ENCODE measurements around the gene PAN3. TPM values are rescaled to one million over a fixed set of nuclear protein-coding genes. Genes with fewer than 3 reads are reported as not detected.

PAN3 gene
- total and polyA plus RNA-seq, 2 experiments from 2014 or later: 7.8 to 25.1 TPM

DNA sequence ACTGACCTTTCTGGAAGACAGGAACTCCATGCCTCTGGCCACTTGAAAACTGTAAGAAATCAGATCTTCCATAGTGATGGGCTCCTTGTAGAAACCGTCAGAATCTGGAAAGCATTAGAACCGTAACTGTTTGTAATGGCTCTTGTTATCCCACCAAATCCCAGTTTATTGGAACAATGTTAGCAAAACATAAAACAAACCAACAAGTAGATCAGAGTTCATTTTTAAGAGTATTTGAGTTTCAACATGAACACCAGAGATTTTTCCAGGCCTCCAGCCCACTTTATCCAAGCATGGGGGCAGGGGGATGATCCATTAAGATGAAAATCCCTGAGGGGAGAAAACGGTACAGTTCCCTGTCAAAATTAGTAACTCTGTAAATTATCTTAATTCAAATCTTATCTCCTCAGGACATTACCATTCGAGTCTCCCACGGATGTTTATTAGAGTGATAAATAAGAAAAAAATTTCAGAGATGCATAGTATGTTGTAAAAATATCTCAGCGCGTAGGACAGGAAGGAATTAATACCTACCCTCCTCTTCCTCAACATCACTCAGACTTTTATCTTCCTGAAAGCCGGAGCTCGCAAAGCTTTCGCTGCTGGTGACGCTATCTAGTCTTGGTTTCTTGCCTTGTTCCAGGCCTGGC is 184.0 kb downstream of the PAN3 start:
- TF ChIP-seq, protein P1, sequence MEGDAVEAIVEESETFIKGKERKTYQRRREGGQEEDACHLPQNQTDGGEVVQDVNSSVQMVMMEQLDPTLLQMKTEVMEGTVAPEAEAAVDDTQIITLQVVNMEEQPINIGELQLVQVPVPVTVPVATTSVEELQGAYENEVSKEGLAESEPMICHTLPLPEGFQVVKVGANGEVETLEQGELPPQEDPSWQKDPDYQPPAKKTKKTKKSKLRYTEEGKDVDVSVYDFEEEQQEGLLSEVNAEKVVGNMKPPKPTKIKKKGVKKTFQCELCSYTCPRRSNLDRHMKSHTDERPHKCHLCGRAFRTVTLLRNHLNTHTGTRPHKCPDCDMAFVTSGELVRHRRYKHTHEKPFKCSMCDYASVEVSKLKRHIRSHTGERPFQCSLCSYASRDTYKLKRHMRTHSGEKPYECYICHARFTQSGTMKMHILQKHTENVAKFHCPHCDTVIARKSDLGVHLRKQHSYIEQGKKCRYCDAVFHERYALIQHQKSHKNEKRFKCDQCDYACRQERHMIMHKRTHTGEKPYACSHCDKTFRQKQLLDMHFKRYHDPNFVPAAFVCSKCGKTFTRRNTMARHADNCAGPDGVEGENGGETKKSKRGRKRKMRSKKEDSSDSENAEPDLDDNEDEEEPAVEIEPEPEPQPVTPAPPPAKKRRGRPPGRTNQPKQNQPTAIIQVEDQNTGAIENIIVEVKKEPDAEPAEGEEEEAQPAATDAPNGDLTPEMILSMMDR (IDR thresholded peaks at IDR 0.05; ENCODE audit: low read depth, low read length): no peak
- Histone ChIP-seq H3K4me3 (no peak overlapping the region), H3K36me3 (no peaks in the 10 kb centered on the region), H3K4me1 (ENCODE audit: low read depth) (peaks cover 6% of the 10 kb centered on the region), H3K9me3 (ENCODE audit: low read depth) (no peaks in the 10 kb centered on the region), H3K27me3 (no peaks in the 10 kb centered on the region), H3K27ac (no peak overlapping the region)
- DNase-seq (ENCODE audit: low read depth in 1 of 2, low spot score in 1 of 2): no peak

GRCh38 chr13:28324181-28324789 is 185.9 kb downstream of the PAN3 start:
- peaks cover 6% of the 10 kb centered on the region for H3K4me1 ChIP-seq (ENCODE audit: low read depth)
- H3K4me3 ChIP-seq: no peak overlapping the region
- no peaks in the 10 kb centered on the region for H3K36me3 ChIP-seq
- TF ChIP-seq, protein P1 (IDR thresholded peaks at IDR 0.05; ENCODE audit: low read depth, low read length): peak; percentile 85
- H3K27me3 ChIP-seq: no peaks in the 10 kb centered on the region
- no peak overlapping the region for H3K27ac ChIP-seq
- peak; percentile 76 to 82 for DNase-seq (ENCODE audit: low read depth in 1 of 2, low spot score in 1 of 2)
- H3K9me3 ChIP-seq (ENCODE audit: low read depth): no peaks in the 10 kb centered on the region

DNA sequence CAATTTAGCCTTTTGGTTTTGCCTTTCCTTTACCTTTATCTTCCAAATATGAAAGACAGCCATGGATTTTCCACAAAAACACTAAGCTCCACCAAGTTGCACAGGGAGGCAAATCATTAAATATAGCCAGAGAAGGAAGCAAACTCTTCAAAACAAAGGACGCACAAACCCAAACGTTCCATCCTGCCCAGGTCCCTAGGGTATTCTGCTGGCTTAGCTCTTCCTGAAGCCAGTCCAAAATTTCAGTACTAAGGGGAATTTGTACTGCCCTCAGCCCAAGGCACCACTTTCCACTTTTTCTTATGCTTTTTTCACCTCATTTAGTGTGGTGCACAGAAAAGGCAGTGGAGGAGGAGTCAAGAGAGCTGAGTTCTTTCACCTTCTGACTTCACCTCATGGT is 186.7 kb downstream of the PAN3 start:
- no peak overlapping the region for H3K27ac ChIP-seq
- no peaks in the 10 kb centered on the region for H3K36me3 ChIP-seq
- TF ChIP-seq, protein P1 (IDR thresholded peaks at IDR 0.05; ENCODE audit: low read depth, low read length): no peak
- peak in 1 of 2 donors; percentile 48 for DNase-seq (ENCODE audit: low read depth in 1 of 2, low spot score in 1 of 2)
- no peaks in the 10 kb centered on the region for H3K9me3 ChIP-seq (ENCODE audit: low read depth)
- H3K4me1 ChIP-seq (ENCODE audit: low read depth): peaks cover 9% of the 10 kb centered on the region
- H3K27me3 ChIP-seq: no peaks in the 10 kb centered on the region
- no peak overlapping the region for H3K4me3 ChIP-seq

- Histone ChIP-seq H3K27ac (no peak overlapping the region), H3K4me1 (ENCODE audit: low read depth) (peaks cover 13% of the 10 kb centered on the region), H3K36me3 (no peaks in the 10 kb centered on the region), H3K4me3 (no peak overlapping the region), H3K27me3 (no peaks in the 10 kb centered on the region), H3K9me3 (ENCODE audit: low read depth) (no peaks in the 10 kb centered on the region)
- TF ChIP-seq, protein P1 (IDR thresholded peaks at IDR 0.05; ENCODE audit: low read depth, low read length): no peak
- no peak for DNase-seq (ENCODE audit: low read depth in 1 of 2, low spot score in 1 of 2)
Measured at GRCh38 chr13:28326056-28326455, 187.7 kb downstream of the PAN3 start.

DNA sequence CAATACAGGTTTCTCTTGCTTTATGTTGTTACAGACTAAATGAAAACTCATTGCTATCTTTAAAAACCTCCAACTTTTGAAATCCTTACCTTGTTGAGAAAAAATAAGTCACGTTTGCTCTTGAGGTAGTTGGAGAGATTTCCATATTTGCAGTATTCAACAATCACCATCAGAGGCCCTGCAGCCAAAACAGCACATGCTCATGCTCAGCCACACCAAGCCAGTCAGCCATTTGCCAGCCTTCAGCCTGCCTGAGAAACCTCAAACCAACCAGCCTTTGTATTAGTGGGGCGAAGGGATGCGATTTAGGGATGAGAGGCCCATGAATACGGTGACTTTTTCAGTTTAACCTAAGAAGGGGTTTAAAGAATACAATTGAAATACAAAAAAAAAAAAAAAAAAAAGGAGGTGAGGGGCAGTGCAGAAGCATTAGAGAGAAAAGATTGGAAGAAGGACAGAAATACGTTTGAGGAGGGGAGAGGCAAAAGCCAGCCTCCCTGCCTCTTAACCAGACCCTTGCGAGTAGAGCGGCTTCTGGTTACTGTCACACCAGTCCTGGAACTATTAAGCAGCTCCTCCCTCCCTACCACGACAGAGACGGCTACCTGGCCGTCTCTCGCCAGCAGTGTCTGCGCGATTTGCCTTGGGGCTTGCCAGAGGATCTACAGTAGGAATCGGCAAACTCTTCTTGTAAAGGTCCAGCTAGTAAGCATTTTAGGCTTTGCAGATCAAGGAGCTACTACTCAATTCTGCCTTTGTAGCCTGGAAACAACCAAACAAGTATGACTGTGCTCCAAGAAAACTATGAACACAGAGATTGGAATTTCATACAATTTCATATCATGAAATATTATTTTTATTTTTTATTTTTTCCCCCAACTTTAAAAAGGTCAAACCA is 189.3 kb downstream of the PAN3 start:
- Histone ChIP-seq H3K4me1 (ENCODE audit: low read depth) (peaks cover 13% of the 10 kb centered on the region), H3K27ac (no peak overlapping the region), H3K4me3 (no peak overlapping the region), H3K27me3 (no peaks in the 10 kb centered on the region), H3K9me3 (ENCODE audit: low read depth) (no peaks in the 10 kb centered on the region), H3K36me3 (no peaks in the 10 kb centered on the region)
- TF ChIP-seq, protein P1 (IDR thresholded peaks at IDR 0.05; ENCODE audit: low read depth, low read length): no peak
- no peak for DNase-seq (ENCODE audit: low read depth in 1 of 2, low spot score in 1 of 2)

Measured in cardiac muscle cell (in vitro differentiated cells and primary cell).